Measurements from ENCODE around the gene GAS1. TPM values are rescaled to one million over a fixed set of nuclear protein-coding genes. Genes with fewer than 3 reads are reported as not detected.

Gene GAS1
- total RNA-seq, 1 donor from 2014 or later: 120 TPM

DNA sequence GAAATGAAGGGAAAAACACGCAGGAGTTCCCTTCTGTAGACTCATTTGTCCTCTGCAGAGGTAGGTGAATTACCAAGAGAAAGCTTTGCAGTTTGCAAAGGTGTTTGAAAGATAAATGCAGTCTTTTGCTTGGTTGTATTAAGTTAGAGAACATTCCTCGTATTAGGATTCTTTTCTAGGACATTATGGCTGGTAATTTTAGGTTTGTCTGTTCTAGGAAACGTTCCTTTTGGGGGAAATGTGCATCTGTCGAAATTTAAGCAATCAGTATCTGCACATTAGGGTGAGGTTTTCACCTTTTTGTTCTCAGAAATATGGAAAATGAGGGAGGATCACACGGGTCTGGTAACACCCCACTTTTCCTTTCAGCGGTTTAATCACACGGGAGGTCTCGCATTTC is 45.1 kb downstream of the GAS1 start:
- peaks cover 26% of the 10 kb centered on the region for H3K4me1 Mint-ChIP-seq (ENCODE audit: unreplicated experiment)
- no peak for TF ChIP-seq CTCF (conservative IDR thresholded peaks at IDR 0.05)
- peaks cover 45% of the 10 kb centered on the region for H3K27me3 Mint-ChIP-seq
- H3K27ac Mint-ChIP-seq: no peak overlapping the region
- no peak for DNase-seq (ENCODE audit: extremely low spot score, unreplicated experiment)
- H3K4me3 Mint-ChIP-seq: peak overlapping the region; percentile 86
- peaks cover 11% of the 10 kb centered on the region for H3K9me3 Mint-ChIP-seq
- H3K36me3 Mint-ChIP-seq: no peaks in the 10 kb centered on the region

DNA sequence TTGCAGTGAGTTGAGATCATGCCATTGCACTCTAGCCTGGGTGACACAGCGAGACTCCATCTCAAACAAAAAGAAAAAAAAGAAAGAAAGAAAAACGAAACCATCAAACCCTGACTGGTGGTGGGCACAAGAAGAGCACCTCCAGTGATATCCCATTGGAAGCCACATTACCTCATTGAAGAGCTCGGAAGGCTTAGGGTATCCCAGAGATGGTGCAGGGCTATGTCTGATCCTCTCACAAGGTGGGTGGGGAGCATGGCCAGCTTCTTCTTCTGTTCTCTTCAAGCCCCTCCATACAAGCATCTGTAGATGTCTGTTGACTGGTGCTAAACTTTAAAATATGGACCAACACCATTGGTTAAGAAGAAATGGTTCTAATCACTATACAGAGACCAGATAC is 45.8 kb downstream of the GAS1 start:
- no peak for DNase-seq (ENCODE audit: extremely low spot score, unreplicated experiment)
- Mint-ChIP-seq H3K4me3 (no peak overlapping the region), H3K4me1 (ENCODE audit: unreplicated experiment) (peaks cover 26% of the 10 kb centered on the region), H3K9me3 (peaks cover 5% of the 10 kb centered on the region), H3K36me3 (no peaks in the 10 kb centered on the region), H3K27ac (no peak overlapping the region), H3K27me3 (peaks cover 45% of the 10 kb centered on the region)
- TF ChIP-seq CTCF (conservative IDR thresholded peaks at IDR 0.05): no peak

All from type B pancreatic cell (in vitro differentiated cells).